ENCODE results near the gene RHPN2. TPM values are rescaled to one million over a fixed set of nuclear protein-coding genes. Genes with fewer than 3 reads are reported as not detected.

RHPN2 gene
- total and polyA plus RNA-seq, 2 of the 13 experiments (the other 11 are each of a cell fraction or from before 2014, with no cell fraction given): 20.3 to 48.0 TPM

DNA sequence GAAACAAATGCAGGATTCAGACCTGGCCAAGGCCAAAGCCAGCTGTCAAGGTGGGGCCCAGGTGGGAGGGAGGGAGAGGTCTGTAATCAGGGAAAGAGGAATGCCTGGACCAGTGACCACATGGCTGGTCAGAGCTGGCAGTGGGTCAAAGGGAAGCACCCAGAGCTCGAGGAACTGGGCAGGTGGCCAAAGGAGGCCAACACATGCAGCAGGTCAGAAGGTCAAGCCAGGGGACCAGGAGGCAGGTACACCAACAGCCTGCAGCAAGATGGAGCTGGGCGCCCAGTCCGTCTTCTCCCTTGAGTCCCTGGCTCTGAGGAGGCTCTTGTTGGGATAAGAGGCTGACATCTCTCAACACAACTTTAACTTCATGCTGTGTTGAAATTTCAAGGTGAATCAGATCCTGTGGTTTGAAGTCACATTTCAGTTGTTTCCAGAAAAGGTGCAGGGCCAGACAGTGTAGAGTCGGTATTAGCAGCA lies 33.4 kb upstream of the RHPN2 start (continued):
- TF ChIP-seq, protein P1, sequence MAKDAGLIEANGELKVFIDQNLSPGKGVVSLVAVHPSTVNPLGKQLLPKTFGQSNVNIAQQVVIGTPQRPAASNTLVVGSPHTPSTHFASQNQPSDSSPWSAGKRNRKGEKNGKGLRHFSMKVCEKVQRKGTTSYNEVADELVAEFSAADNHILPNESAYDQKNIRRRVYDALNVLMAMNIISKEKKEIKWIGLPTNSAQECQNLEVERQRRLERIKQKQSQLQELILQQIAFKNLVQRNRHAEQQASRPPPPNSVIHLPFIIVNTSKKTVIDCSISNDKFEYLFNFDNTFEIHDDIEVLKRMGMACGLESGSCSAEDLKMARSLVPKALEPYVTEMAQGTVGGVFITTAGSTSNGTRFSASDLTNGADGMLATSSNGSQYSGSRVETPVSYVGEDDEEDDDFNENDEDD (CRISPR knock-in tag; IDR thresholded peaks at IDR 0.05; ENCODE audit: borderline replicate concordance): peak; percentile 34; the same call in 1 of the 2 replicates
- TF ChIP-seq ERF (CRISPR knock-in tag; IDR thresholded peaks at IDR 0.05) (peak; percentile 45; the same call in 1 of the 2 replicates), ZNF225 (CRISPR knock-in tag; IDR thresholded peaks at IDR 0.05) (no peak), HNF4A (CRISPR knock-in tag; IDR thresholded peaks at IDR 0.05) (peak; percentile 30; the same call in 1 of the 2 replicates), SOX5 (CRISPR knock-in tag; IDR thresholded peaks at IDR 0.05; ENCODE audit: borderline replicate concordance) (peak; percentile 66; the same call in 1 of the 2 replicates), HIVEP1 (CRISPR knock-in tag; IDR thresholded peaks at IDR 0.05) (peak; percentile 61; the same call in 1 of the 2 replicates), NCOR1 (IDR thresholded peaks at IDR 0.05; ENCODE audit: borderline replicate concordance, low read length) (peak; percentile 52; the same call in 1 of the 2 replicates), DNMT3B (CRISPR knock-in tag; conservative IDR thresholded peaks at IDR 0.05) (no peak), TEF (CRISPR knock-in tag; IDR thresholded peaks at IDR 0.05) (no peak), IRF1 (CRISPR knock-in tag; IDR thresholded peaks at IDR 0.05; ENCODE audit: low read depth) (no peak), KDM6A (CRISPR knock-in tag; IDR thresholded peaks at IDR 0.05; ENCODE audit: low read depth) (no peak), CREB3 (CRISPR knock-in tag; IDR thresholded peaks at IDR 0.05) (no peak), ZNF747 (CRISPR knock-in tag; IDR thresholded peaks at IDR 0.05; ENCODE audit: borderline replicate concordance) (no peak), MTA1 (CRISPR knock-in tag; IDR thresholded peaks at IDR 0.05; ENCODE audit: borderline replicate concordance) (peak; percentile 41; the same call in 1 of the 2 replicates), FIP1L1 (IDR thresholded peaks at IDR 0.05; ENCODE audit: borderline replicate concordance, insufficient read depth, low read depth, low read length) (no peak), SIX1 (CRISPR knock-in tag; IDR thresholded peaks at IDR 0.05; ENCODE audit: borderline replicate concordance) (peak; percentile 59; the same call in 1 of the 2 replicates)
- TF ChIP-seq, protein P2, sequence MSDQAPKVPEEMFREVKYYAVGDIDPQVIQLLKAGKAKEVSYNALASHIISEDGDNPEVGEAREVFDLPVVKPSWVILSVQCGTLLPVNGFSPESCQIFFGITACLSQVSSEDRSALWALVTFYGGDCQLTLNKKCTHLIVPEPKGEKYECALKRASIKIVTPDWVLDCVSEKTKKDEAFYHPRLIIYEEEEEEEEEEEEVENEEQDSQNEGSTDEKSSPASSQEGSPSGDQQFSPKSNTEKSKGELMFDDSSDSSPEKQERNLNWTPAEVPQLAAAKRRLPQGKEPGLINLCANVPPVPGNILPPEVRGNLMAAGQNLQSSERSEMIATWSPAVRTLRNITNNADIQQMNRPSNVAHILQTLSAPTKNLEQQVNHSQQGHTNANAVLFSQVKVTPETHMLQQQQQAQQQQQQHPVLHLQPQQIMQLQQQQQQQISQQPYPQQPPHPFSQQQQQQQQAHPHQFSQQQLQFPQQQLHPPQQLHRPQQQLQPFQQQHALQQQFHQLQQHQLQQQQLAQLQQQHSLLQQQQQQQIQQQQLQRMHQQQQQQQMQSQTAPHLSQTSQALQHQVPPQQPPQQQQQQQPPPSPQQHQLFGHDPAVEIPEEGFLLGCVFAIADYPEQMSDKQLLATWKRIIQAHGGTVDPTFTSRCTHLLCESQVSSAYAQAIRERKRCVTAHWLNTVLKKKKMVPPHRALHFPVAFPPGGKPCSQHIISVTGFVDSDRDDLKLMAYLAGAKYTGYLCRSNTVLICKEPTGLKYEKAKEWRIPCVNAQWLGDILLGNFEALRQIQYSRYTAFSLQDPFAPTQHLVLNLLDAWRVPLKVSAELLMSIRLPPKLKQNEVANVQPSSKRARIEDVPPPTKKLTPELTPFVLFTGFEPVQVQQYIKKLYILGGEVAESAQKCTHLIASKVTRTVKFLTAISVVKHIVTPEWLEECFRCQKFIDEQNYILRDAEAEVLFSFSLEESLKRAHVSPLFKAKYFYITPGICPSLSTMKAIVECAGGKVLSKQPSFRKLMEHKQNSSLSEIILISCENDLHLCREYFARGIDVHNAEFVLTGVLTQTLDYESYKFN (CRISPR knock-in tag; conservative IDR thresholded peaks at IDR 0.05): peak; percentile 69
- TF ChIP-seq, protein P3, sequence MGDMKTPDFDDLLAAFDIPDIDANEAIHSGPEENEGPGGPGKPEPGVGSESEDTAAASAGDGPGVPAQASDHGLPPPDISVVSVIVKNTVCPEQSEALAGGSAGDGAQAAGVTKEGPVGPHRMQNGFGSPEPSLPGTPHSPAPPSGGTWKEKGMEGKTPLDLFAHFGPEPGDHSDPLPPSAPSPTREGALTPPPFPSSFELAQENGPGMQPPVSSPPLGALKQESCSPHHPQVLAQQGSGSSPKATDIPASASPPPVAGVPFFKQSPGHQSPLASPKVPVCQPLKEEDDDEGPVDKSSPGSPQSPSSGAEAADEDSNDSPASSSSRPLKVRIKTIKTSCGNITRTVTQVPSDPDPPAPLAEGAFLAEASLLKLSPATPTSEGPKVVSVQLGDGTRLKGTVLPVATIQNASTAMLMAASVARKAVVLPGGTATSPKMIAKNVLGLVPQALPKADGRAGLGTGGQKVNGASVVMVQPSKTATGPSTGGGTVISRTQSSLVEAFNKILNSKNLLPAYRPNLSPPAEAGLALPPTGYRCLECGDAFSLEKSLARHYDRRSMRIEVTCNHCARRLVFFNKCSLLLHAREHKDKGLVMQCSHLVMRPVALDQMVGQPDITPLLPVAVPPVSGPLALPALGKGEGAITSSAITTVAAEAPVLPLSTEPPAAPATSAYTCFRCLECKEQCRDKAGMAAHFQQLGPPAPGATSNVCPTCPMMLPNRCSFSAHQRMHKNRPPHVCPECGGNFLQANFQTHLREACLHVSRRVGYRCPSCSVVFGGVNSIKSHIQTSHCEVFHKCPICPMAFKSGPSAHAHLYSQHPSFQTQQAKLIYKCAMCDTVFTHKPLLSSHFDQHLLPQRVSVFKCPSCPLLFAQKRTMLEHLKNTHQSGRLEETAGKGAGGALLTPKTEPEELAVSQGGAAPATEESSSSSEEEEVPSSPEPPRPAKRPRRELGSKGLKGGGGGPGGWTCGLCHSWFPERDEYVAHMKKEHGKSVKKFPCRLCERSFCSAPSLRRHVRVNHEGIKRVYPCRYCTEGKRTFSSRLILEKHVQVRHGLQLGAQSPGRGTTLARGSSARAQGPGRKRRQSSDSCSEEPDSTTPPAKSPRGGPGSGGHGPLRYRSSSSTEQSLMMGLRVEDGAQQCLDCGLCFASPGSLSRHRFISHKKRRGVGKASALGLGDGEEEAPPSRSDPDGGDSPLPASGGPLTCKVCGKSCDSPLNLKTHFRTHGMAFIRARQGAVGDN (CRISPR knock-in tag; IDR thresholded peaks at IDR 0.05): peak; percentile 90

Measured in HepG2 (cell line).